OCI-M2 (cell line): ENCODE results near the gene POLR3GL.
A peak's percentile ranks its signal among the peaks of the same experiment; 100 is the strongest.

Experiments used
- DNase-seq: peaks from one replicate; lab custom pipeline; 2025; ENCODE audit not compliant: unreplicated experiment; lab: John Stamatoyannopoulos, UW

POLR3GL gene

GRCh38 chr1:145972580-145972979 lies 8.1 kb downstream of the POLR3GL start:
- DNase-seq: no peak

DNA sequence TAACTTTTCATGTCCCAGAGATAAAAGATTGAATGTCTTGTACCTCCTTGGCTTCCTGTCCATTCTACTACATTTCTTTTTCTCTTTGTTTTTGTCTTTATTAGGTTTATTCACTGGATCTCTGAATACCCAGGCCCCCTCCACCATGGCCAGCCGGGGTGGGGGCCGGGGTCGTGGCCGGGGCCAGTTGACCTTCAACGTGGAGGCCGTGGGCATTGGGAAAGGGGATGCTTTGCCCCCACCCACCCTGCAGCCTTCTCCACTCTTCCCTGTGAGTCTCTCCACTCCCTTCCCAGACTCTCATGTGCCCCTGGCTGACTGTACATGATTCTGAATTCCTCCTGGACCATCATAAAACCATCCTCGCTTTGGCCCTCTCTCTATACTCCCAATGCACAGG lies 10.2 kb downstream of the POLR3GL start:
- DNase-seq: no peak

GRCh38 chr1:145975216-145975615 lies 10.7 kb downstream of the POLR3GL start:
- DNase-seq: no peak

DNA sequence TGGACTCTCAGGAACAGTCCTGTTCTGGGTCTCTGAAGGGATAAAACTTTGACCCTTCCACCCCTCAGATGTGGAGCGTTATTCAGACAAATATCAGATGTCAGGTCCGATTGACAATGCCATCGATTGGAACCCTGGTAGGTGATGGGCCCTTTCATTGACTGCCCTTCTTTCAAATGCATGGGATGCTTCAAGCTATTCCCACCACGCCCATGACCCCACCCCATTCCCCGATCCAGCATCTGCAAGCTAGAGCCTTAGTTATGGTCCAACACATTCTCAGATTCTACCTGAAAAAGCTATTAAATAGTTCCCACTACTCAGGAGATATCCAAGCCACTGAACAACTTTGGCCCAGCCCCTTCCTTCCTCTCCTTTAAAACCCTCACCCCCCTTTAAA lies 12.5 kb downstream of the POLR3GL start:
- DNase-seq: no peak

DNA sequence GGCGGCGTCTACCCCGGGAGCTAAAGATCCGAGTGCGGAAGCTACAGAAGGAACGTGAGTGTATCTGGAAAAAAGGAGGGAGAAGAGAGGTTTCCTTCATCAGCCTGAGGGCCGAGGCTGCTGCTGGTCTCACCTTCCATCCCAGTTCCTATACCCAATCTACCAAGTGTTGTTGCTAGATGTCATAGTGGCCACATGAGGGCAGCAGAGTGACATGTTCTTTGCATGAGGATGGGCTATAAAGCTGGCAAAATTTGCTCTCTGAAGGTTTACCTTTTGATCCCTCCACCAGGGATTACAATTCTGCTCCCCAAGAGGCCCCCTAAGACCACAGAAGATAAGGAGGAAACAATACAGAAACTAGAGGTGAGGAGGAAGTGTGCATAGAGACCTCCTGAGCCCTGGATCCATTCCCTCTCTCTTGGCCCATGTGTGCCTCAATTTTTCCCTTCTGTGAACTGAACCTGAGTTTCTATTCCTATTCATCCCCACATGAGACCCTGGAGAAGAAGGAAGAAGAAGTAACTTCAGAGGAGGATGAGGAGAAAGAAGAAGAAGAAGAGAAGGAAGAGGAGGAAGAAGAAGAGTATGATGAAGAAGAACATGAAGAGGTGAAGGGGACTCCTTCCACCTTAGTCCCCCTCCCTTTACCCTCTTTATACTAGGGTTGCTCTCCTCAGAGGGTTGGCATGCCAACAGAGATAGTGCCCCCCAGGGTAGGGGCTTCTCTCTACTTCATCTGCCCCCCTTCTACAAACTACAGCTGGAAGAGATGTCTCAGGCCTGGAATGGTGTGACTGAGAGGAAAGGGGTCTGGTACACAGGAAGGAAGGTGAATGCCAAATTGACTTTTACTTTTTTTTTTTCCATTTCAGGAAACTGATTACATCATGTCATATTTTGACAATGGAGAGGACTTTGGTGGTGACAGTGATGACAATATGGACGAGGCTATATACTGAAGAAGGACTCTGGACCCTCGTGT lies 13.3 kb downstream of the POLR3GL start:
- no peak for DNase-seq

DNA sequence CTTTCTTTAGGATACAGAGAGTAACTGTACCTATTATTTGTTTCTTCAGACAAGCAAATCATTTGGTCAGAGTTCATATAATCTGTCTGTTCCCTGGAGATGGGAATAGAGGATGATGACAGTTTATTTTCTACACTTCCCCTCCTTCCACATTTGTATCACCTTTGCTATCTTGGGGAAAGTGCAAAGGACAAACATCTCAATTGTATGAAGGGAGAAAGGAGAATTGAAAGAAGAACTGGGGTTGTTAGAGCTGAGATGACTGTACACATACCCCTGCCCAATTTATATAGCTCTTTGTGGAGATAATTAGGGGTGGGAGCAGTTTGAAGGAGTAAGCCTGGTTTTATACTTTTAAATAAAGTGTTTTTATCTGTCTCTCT lies 14.0 kb downstream of the POLR3GL start:
- no peak for DNase-seq

DNA sequence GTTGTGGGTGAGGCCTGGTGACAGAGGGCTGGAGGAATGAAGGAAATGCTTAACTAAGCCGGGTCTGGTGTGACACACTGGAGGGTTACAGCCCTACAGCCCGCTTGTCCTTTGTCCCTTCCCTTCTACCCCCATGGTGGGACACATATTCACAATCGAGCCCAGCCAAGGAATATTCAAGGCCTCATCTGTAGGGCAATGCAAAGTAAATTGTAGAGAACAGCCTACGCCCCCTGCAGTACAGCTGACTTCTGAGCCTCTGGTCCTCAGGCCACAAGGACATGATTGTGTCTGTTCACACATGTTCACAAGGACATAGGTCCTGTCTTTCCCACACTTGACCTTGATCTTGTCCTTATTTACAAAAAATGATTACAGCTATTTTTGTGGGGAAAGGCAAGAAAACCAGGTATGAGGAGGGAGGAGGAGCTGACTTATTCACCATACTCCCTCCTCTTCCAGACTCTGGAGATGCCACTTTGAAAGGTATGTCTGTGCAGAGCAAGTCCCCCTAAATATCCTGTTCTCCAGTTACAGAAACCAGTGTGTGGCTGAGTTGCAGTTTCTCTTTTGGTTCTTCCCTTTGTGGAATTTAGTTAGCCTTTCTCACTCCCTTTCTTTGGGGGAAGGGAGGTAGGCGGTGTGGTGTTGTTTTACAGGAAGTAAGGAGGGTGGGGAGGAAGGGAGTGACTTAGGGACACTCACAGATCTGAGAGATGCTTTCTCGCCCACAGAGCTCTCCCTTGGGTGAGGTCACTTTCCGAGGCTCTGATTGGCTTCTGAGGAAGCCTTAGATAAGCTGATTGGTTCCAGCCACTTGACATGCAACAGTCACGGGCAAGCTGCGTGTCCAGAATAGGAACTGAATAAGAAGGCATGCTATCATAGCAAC lies 14.6 kb downstream of the POLR3GL start:
- peak; percentile 83 for DNase-seq

GRCh38 chr1:145979746-145980456 lies 15.4 kb downstream of the POLR3GL start:
- no peak for DNase-seq

- no peak for DNase-seq
Measured at GRCh38 chr1:145980457-145980994, 16.0 kb downstream of the POLR3GL start.

DNA sequence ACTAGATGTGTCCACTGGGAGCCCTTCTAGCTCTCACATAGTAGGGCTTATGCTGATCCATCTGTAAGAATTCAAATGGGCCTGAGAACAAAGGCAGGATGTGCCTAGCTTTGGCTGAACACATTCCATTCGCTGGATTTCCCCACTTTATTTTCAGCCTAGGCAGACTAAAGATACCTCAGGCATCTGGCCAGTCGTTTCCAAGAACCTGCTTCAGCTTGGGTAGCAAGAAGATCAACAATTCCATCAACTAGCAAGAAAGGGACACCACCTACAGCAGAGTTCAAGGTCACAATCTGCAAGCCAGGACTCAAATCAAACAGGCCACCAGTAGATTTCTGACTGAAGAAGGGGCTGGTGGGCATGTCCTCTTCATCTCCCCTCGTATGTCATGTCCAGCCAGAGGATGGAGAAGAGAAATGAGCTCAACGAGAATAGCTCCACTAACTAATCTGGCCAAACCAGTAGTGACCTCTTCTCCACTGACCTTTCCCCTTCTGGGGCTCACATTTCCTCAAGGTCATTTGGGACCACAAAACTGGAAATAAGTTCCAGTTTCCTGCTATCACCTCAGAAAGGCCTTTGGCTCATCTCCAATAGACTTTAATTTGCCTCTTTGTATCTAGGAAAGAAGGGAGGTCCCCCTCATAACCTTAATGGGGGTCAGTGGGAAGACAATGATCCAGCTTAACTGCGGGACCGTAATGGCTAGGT lies 17.7 kb downstream of the POLR3GL start:
- DNase-seq: no peak

- no peak for DNase-seq
Measured at GRCh38 chr1:145983206-145983675, 18.8 kb downstream of the POLR3GL start.

DNA sequence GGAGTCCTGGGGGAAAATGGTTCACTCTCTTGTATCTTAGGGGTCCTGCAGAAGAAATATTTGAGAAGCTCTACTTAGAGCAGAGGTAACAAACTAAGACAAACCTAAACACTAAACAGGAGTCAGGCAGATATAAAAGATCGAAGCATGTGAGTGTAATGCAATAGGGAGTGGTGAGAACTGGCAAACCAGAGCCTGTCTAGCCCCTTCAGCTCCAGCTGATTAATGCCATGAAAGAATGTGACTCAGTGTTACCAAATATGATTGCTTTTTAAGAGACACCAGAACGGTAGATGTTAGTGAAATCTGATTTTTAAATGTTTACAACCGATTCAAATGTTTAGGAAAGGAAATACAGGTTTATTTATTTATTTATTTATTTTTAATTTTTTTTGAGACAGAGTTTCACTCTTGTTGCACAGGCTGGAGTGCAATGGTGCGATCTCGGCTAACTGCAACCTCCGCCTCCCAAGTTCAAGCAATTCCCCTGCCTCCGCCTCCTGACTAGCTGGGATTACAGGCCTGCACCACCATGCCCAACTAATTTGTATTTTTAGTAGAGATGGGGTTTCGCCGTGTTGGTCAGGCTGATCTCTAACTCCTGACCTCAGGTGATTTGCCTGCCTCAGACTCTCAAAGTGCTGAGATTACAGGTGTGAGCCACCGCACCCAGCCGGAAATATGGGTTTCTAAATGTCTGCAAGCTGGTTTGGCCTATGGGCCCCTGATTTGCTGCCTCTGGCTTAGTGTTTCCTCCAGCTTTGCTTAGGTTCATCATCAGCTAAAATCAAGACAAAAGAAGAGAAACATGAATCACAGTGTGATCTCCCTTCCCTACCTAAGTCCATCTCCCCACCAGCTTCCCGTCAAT lies 19.7 kb downstream of the POLR3GL start:
- no peak for DNase-seq

GRCh38 chr1:145985129-145985501 lies 20.6 kb downstream of the POLR3GL start:
- DNase-seq: no peak

- no peak for DNase-seq
Measured at GRCh38 chr1:145985502-145986439, 21.3 kb downstream of the POLR3GL start.

DNA sequence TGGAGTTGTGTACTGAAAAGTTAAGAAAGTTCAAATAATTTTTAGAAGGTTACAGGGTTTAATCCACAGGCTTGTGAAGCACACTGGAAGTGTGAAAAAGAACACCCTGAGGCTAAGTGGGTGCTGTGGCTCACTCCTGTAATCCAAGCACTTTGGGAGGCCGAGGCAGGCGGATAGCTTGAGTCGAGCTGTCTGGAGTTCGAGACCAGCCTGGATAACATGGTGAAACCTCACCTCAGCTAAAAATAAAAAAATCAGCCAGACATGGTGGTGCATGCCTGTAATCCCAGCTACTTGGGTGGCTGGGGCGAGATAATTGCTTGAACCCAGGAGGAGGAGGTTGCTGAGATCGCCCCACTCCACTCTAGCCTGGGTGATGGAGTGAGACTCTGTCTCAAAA lies 22.1 kb downstream of the POLR3GL start:
- no peak for DNase-seq

DNA sequence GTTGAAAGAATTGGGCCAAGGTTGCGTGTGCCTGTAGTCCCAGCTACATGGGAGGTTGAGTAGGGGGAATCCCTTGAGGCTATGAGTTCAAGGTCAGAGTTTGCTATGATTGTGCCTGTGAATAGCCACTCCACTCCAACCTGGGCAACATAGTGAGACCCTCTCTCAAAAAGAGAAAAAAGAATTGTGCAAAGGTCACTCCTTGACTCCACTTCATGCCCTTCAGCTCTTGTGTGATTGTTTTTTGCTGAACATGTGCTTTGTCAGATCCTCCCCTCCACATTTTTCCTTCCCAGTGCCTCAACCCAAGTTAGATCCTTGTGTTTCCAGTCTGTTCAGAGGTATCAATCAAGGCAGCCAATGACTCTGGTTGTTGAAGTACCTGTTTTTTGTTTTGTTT lies 23.4 kb downstream of the POLR3GL start:
- no peak for DNase-seq

GRCh38 chr1:145988773-145989172 lies 24.3 kb downstream of the POLR3GL start:
- DNase-seq: no peak

DNA sequence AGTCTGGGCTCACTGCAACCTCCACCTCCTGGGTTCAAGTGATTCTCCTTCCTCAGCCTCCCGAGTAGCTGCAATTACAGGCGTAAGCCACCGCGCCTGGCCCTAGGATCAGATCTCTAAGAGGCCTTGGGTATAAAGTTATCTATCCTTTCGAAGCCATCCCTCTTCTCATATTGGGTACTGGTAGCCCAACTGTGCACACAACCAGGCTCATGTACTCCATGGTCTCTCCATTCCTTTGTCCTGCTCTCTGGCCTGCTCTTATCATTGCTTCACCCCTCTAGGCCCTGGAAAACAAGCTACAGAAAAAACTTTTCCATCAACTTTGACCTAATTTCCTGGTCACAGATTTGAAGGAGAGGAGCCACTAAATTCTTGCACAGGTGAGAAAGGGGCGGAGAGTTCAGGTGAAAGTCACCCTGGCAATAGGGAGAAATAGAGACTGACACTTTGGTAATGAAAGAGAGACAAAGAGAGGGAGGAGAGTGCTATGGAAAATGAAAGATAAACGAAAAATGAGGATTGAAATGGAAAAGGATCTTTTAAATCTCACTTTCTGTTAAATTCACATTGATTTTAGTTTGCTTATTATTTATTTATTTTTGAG lies 25.9 kb downstream of the POLR3GL start:
- no peak for DNase-seq
